Left cardiac atrium (tissue), 4 donors: ENCODE data around the gene TMEM143. TPM values are rescaled to one million over a fixed set of nuclear protein-coding genes. Genes with fewer than 3 reads are reported as not detected.

Source experiments
- ATAC-seq, 2 donors: fragments of 200-7000 bp; cut with Tn5 transposase; one replicate each; pipeline ENCODE4 v1.9.1; 2020; ENCODE audit warnings: mild to moderate bottlenecking in 2 of 2, moderate library complexity in 2 of 2
- DNase-seq: peaks from one replicate; pipeline ENCODE4 v3.0.0-alpha.2; 2020
- intact Hi-C, 2 donors: fragments of 100-400 bp; cut with DNase I; formaldehyde crosslinking; loops; one replicate each; pipeline versions ENCODE4 v1.14.1 to v1.15.1; 2022 to 2023
- total RNA-seq, 2 donors: library from RNA; stranded (reverse); fragmentation: NEBNext Ultra II Directional; extraction: Animal tissue kit (Norgen Biotek cat#: 25700); gene quantifications; one replicate each; pipeline ENCODE4 v1.2.1, GENCODE V29; 2021
- donor health status: DM: no; HTN: yes; CAD: no.
- donor health status: DM: no; HTN: yes; CAD: no; lungs with severe emphysema.
- donor health status: DM: yes; HTN: yes; CAD: no.
- donor health status: Dilated cardiomyopathy.

Gene TMEM143
- total RNA-seq, 2 donors from 2014 or later = 30.5 to 43.0 TPM

GRCh38 chr19:48364598-48365348 is 1.0 kb upstream of the TMEM143 start:
- intact Hi-C loops = no loop called here
- no peak for ATAC-seq
- DNase-seq = no peak

GRCh38 chr19:48363500-48363809 is 285 bp downstream of the TMEM143 start:
- intact Hi-C loops = no loop called here
- DNase-seq (no peak), ATAC-seq (peak; percentile 4 to 31)

GRCh38 chr19:48362716-48363499 is 832 bp downstream of the TMEM143 start:
- intact Hi-C loops = no loop called here
- ATAC-seq (peak; percentile 92 to 94), DNase-seq (peak; percentile 97)

GRCh38 chr19:48361912-48362311 is 1.8 kb downstream of the TMEM143 start:
- DNase-seq (no peak), ATAC-seq (no peak)
- intact Hi-C loops = no loop called here

GRCh38 chr19:48359123-48359522 is 4.6 kb downstream of the TMEM143 start:
- DNase-seq (no peak), ATAC-seq (no peak)
- intact Hi-C loops = no loop called here

GRCh38 chr19:48355365-48355954 is 8.3 kb downstream of the TMEM143 start:
- DNase-seq (no peak), ATAC-seq (no peak)
- intact Hi-C loops = no loop called here

- no peak for ATAC-seq
Measured at GRCh38 chr19:48354332-48354992, 9.3 kb downstream of the TMEM143 start.

GRCh38 chr19:48353677-48354076 is 10.1 kb downstream of the TMEM143 start:
- intact Hi-C loops = loop anchor here in 1 of 2 donors (5.0 kb wide), 1 partner anchor 229 kb away; no protein-coding TSS in a partner anchor
- DNase-seq = no peak

More at GRCh38 chr19:48354332-48354992, 9.3 kb downstream of the TMEM143 start:
- DNase-seq = no peak
- intact Hi-C loops = loop anchor here in 1 of 2 donors (5.0 kb wide), 1 partner anchor 228 kb away; no protein-coding TSS in a partner anchor

GRCh38 chr19:48351341-48351752 is 12.4 kb downstream of the TMEM143 start:
- DNase-seq = peak; percentile 73
- peak; percentile 50 to 82 for ATAC-seq
- intact Hi-C loops = loop anchor here in 1 of 2 donors (5.0 kb wide), 1 partner anchor 231 kb away; no protein-coding TSS in a partner anchor

More at GRCh38 chr19:48353677-48354076, 10.1 kb downstream of the TMEM143 start:
- no peak for ATAC-seq

- no peak for DNase-seq
- intact Hi-C loops = loop anchor here in 1 of 2 donors (5.0 kb wide), 1 partner anchor 231 kb away; no protein-coding TSS in a partner anchor
- ATAC-seq = no peak
Measured at GRCh38 chr19:48350856-48351255, 12.9 kb downstream of the TMEM143 start.

GRCh38 chr19:48348737-48349136 is 15.0 kb downstream of the TMEM143 start:
- intact Hi-C loops = no loop called here
- ATAC-seq (no peak), DNase-seq (no peak)

GRCh38 chr19:48348045-48348444 is 15.7 kb downstream of the TMEM143 start:
- ATAC-seq = no peak
- intact Hi-C loops = no loop called here

GRCh38 chr19:48346191-48346590 is 17.5 kb downstream of the TMEM143 start:
- no peak for DNase-seq
- no peak for ATAC-seq
- intact Hi-C loops = no loop called here

More at GRCh38 chr19:48348045-48348444, 15.7 kb downstream of the TMEM143 start:
- DNase-seq = no peak

- intact Hi-C loops = no loop called here
- DNase-seq (no peak), ATAC-seq (no peak)
Measured at GRCh38 chr19:48344892-48345291, 18.8 kb downstream of the TMEM143 start.

- no peak for ATAC-seq
- DNase-seq = no peak
- intact Hi-C loops = no loop called here
Measured at GRCh38 chr19:48342841-48343540, 20.7 kb downstream of the TMEM143 start.

- DNase-seq (no peak), ATAC-seq (no peak)
- intact Hi-C loops = no loop called here
Measured at GRCh38 chr19:48342414-48342738, 21.4 kb downstream of the TMEM143 start.

GRCh38 chr19:48341515-48342413 is 22.0 kb downstream of the TMEM143 start:
- no peak for ATAC-seq
- intact Hi-C loops = no loop called here
- no peak for DNase-seq

GRCh38 chr19:48340995-48341394 is 22.7 kb downstream of the TMEM143 start:
- ATAC-seq (no peak), DNase-seq (no peak)

More at GRCh38 chr19:48340995-48341394, 22.7 kb downstream of the TMEM143 start:
- intact Hi-C loops = no loop called here
